Activated CD4-positive, CD25-positive, alpha-beta regulatory T cell treated with anti-CD3 and anti-CD28 coated beads, Interleukin-2, amount 50 U/mL, for 72 hours (primary cell): ENCODE data around the gene SLC22A3.
"Not testable (repeated sequence)": the region's sequence is repeated elsewhere in the genome, so short reads cannot be mapped to it uniquely, and the experiment has no call there.

ENCODE experiments used
- DNase-seq: peaks from one replicate; pipeline ENCODE4 v3.0.0; 2021

SLC22A3 gene

DNA sequence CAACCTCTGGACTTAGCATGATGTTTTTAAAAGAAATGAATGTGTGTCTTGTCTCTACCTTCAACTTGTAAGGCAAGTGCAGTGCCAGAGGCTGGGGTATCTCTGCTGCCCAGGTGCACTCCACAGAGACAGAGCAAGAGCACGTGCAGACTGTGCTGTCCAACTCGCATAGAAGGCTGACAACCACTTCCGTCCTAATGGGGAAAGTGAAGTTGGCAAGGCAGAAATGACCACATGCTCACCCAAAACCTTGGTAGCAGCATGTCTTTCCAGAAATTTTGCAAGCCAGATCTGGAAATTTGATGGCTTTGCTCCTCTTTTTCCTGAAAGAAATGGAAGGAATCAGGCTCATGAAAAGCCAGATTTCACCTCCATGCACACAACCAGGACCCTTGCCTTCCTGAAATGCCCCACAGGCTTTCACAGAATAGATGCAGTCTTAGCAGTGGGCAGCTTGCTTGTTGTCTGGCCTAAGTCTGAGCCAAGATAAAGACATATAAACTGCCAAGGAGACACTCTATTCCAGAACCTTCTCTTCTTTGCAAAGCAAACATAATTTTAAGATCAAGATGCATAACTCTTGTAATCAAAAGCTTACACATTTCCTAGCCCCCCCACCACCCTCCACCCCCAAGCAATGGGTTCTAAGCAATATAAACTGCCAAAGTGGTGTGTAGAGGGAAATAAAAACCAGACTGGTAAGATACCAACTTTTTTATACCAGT is 26.8 kb downstream of the SLC22A3 start:
- DNase-seq: no peak

GRCh38 chr6:160375561-160375949 is 27.4 kb downstream of the SLC22A3 start:
- DNase-seq: no peak

GRCh38 chr6:160376445-160376844 is 28.3 kb downstream of the SLC22A3 start:
- no peak for DNase-seq

- no peak for DNase-seq
These were observed 30.0 kb downstream of the SLC22A3 start for GRCh38 chr6:160378218-160378617.

DNA sequence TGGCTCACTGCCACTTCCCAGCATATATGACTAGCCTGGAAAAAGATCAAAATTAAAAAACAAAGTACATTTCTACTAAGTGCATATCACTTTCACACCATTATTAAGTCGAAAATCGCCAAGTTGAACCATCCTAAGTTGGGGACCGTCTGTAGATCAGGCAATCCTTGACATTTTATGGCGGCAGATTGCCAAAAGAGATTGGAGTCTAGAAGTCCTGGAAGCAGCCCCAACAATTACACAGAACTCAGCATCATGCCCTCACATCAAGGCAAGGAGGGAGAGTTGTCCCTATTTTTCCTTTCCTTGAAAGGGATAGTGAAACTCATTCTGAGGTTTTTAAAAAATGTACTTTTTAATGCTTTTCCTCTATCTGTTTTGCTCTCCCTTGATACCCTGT is 30.7 kb downstream of the SLC22A3 start:
- no peak for DNase-seq

GRCh38 chr6:160379466-160379865 is 31.3 kb downstream of the SLC22A3 start:
- no peak for DNase-seq

DNA sequence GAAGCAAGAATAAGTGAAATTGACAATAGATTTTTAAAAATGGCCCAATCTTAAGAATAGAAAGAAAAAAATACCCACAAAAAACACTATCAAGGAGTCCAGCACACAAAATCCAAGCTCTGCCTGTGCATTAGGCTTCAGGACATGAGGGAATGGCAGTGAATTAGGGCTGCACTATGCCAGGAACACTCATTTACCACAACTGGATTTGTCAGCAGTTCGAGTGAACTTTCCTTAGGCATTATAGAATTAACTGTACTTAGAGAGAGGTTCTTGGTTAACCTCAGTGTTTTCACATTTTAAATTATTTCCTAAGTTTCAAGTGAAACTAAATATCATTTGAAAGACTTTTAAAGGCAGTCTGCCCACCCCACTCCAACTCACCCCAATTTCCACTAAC is 34.8 kb downstream of the SLC22A3 start:
- no peak for DNase-seq

GRCh38 chr6:160386869-160387530 is 38.8 kb downstream of the SLC22A3 start:
- no peak for DNase-seq

- no peak for DNase-seq
These were observed 39.9 kb downstream of the SLC22A3 start for GRCh38 chr6:160387916-160388643.

- no peak for DNase-seq
These were observed 40.7 kb downstream of the SLC22A3 start for GRCh38 chr6:160388922-160389321.

GRCh38 chr6:160391419-160392116 is 43.4 kb downstream of the SLC22A3 start:
- no peak for DNase-seq

GRCh38 chr6:160393442-160393841 is 45.3 kb downstream of the SLC22A3 start:
- DNase-seq: not testable (repeated sequence)

- no peak for DNase-seq
These were observed 45.9 kb downstream of the SLC22A3 start for GRCh38 chr6:160393891-160394653.

GRCh38 chr6:160394654-160395035 is 46.5 kb downstream of the SLC22A3 start:
- DNase-seq: no peak

- no peak for DNase-seq
These were observed 47.0 kb downstream of the SLC22A3 start for GRCh38 chr6:160395187-160395586.

GRCh38 chr6:160396292-160396691 is 48.1 kb downstream of the SLC22A3 start:
- DNase-seq: no peak

DNA sequence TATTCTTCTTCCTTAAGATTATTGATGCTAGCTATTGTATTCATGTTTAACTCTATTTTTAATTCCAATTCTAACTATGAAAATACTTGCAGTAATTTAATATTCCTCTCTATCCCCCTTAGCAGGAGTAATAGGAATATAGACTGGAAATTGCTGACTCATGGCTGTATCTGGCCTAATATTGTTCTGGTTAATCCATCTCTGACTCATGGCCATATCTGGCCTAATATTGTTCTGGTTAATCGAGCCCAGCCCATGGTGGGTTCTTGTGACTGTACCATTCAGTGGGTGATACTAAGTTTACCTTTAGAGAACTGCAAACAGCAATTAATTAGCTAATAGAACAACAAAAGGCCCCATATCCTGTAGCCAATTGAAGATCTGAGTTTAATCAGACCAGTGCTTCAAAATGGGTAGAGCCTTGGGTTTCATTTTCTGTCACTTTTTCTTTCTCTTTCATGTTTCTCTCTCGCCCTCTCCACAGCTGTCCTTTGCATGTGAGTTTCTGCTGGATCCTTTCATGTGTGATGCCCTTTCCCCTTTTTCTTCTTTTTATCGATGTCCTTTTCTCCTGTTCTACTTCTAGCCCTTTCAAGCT is 50.6 kb downstream of the SLC22A3 start:
- DNase-seq: no peak

DNA sequence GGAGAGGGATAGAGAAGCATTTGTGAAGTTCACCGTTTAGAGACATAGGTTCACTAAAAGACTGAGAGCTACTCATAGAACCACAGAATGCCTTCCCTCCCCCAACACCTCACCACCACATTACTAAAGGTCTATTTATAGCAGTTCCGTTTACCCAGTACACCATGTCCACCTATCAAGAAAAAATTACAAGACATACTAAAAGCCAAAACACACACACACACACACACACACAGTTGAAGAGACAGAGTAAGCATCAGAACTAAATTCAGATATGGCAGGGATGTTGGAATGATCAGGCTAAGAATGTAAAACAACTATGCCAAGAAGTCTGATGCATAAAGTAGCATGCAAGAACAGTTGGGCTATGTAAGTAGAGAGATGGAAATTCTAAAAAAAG is 52.3 kb downstream of the SLC22A3 start:
- no peak for DNase-seq

DNA sequence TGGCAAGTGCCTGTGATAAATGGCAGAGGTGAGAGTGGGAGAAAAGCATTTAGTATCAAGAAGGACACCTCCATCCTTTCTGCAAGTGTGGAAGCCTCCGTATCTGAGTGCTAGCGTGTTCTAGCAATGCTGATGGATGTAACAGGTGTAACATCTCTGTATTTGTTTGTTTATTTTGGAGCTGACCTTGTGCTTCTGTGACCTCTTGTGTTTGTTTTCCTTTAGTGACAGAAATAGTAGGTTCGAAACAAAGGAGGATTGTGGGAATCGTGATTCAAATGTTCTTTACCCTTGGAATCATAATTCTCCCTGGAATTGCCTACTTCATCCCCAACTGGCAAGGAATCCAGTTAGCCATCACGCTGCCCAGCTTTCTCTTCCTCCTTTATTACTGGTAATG is 60.4 kb downstream of the SLC22A3 start:
- no peak for DNase-seq

GRCh38 chr6:160412993-160413392 is 64.8 kb downstream of the SLC22A3 start:
- DNase-seq: no peak

DNA sequence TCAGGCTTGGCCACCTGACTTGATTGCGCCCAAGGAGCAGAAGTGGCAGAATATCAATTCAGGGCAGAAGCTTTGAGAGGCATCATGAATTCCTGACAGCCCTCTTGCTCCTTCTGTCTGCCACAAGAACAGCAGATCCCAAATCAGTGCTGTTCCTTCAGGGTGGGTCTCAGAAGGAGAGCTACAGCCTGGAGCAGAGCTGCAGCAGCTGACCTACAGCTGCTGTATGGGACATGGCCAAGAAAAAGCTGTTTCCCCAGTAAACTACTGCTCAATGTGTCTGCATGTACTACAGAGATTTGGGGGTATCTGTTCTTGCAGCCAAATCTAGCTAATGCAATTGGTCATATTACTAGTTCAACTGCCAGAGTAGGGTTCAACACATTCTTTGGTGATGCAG is 69.0 kb downstream of the SLC22A3 start:
- DNase-seq: no peak

GRCh38 chr6:160417550-160417949 is 69.4 kb downstream of the SLC22A3 start:
- no peak for DNase-seq
